K562 (cell line): ENCODE measurements around the gene ARMC8. TPM values are rescaled to one million over a fixed set of nuclear protein-coding genes. Genes with fewer than 3 reads are reported as not detected.

Source experiments
- ATAC-seq: fragments of 200-7000 bp; cut with Tn5 transposase; 3 replicates; pipeline ENCODE4 v1.9.1; 2020; ENCODE audit warnings: moderate library complexity
- BruUV-seq: library from RNA; stranded (reverse); fragments of 400-500 nt; replicated peaks from 2 replicates; lab custom pipeline; 2021; lab: Mats Ljungman, UMichigan
- CTCF ChIA-PET: fragments of 300-600 bp; formaldehyde crosslinking; extraction: SDS; loops from one replicate; lab custom pipeline; 2021; ENCODE audit warnings: low intra/inter-chr PET ratio; lab: Yijun Ruan, JAX
- POLR2A ChIA-PET: fragments of 300-600, 350-650 bp; sonication (Branson Sonifier 250); formaldehyde crosslinking; extraction: SDS; loops from one replicate; lab custom pipeline; 2021; ENCODE audit warnings: antibody characterized with exemption, inconsistent platforms; lab: Yijun Ruan, JAX
- DNase-seq, 4 experiments: peaks; one replicate each; pipeline versions ENCODE4 v3.0.0 to v3.0.0-alpha.2; 2011 to 2018; ENCODE audit warnings: low spot score in 3 of 4, mixed read lengths in 3 of 4; ENCODE audit errors: extremely low read depth in 1 of 4
- FAIRE-seq: peaks from 2 replicates; lab custom pipeline; 2011; peaks lifted over from hg19 to GRCh38; lab: Jason Lieb, UNC
- H2AFZ ChIP-seq: 2 replicates; pipeline ENCODE4 v1.6.0; 2011; ENCODE audit warnings: low read depth, low read length, control low read depth, inconsistent platforms
- H3K27ac ChIP-seq: fragments of 200-600 bp; 3 replicates; pipeline ENCODE4 v1.8.0; 2011; ENCODE audit warnings: low read depth, mild to moderate bottlenecking, control low read depth, inconsistent platforms, low read length, moderate library complexity, mixed read lengths; ENCODE audit errors: extremely low read depth
- H3K27me3 ChIP-seq, 2 experiments: fragments of 300-600 bp in 1 of 2; 2 replicates in 1 of 2; 3 replicates in 1 of 2; pipeline versions ENCODE4 v1.6.0 to v1.8.0; 2011; ENCODE audit warnings: inconsistent platforms in 2 of 2, low read length in 2 of 2, mild to moderate bottlenecking in 1 of 2, mixed read lengths in 1 of 2, moderate library complexity in 1 of 2; ENCODE audit not compliant: control insufficient read depth in 2 of 2, insufficient read depth in 2 of 2
- H3K36me3 ChIP-seq: fragments of 300-600 bp; 3 replicates; pipeline ENCODE4 v1.8.0; 2011; ENCODE audit warnings: mild to moderate bottlenecking, low read length, inconsistent platforms; ENCODE audit not compliant: control insufficient read depth, insufficient read depth
- H3K4me1 ChIP-seq, 2 experiments: fragments of 200-600 bp in 1 of 2; replicated peaks in 1 of 2; 2 replicates in 1 of 2; 3 replicates in 1 of 2; pipeline versions ENCODE4 v1.5.1 to v1.8.0; 2011; ENCODE audit warnings: inconsistent platforms in 2 of 2, low read length in 2 of 2, mild to moderate bottlenecking in 1 of 2, mixed read lengths in 1 of 2, moderate library complexity in 1 of 2; ENCODE audit not compliant: control insufficient read depth in 2 of 2, insufficient read depth in 2 of 2
- H3K4me2 ChIP-seq: 2 replicates; pipeline ENCODE4 v1.6.1; 2011; ENCODE audit warnings: low read length, control low read depth, inconsistent platforms, mixed read lengths; ENCODE audit not compliant: insufficient read depth
- H3K4me3 ChIP-seq: fragments of 200-600 bp; sonication (generic), shearing (Covaris generic); 2 replicates; pipeline ENCODE4 v1.5.1; 2016; ENCODE audit warnings: control low read depth, inconsistent platforms
- H3K79me2 ChIP-seq: fragments of 200-600 bp; 3 replicates; pipeline ENCODE4 v1.8.0; 2011; ENCODE audit warnings: low read length, inconsistent platforms; ENCODE audit not compliant: control insufficient read depth, insufficient read depth
- H3K9ac ChIP-seq, 2 experiments: 2 replicates each; pipeline versions ENCODE4 v1.6.0 to v1.6.1; 2011; ENCODE audit warnings: low read depth in 2 of 2, low read length in 2 of 2, control low read depth in 1 of 2, inconsistent platforms in 1 of 2, mild to moderate bottlenecking in 1 of 2, mixed read lengths in 1 of 2; ENCODE audit not compliant: insufficient read depth in 1 of 2
- H3K9me1 ChIP-seq: one replicate; pipeline ENCODE4 v1.6.0; 2011; ENCODE audit warnings: inconsistent platforms, mild to moderate bottlenecking, low read length, moderate library complexity; ENCODE audit not compliant: control insufficient read depth, insufficient read depth
- H3K9me3 ChIP-seq: replicated peaks from 2 replicates; pipeline ENCODE4 v1.5.1; 2011; ENCODE audit warnings: low read depth, low read length, inconsistent platforms; ENCODE audit not compliant: control insufficient read depth, insufficient read depth
- H4K20me1 ChIP-seq: replicated peaks from 2 replicates; pipeline ENCODE4 v1.6.1; 2011; ENCODE audit warnings: low read length, inconsistent platforms, mixed read lengths; ENCODE audit not compliant: control insufficient read depth, insufficient read depth
- ATF7 ChIP-seq: fragments of 450-650 bp; IDR thresholded peaks from 2 replicates; pipeline ENCODE4 v1.7.1; 2014; ENCODE audit warnings: mild to moderate bottlenecking, moderate library complexity
- CHD4 ChIP-seq: fragments of 200-600 bp; sonication (generic); IDR thresholded peaks from 3 replicates; pipeline ENCODE4 v1.6.1; 2012; ENCODE audit warnings: low read depth, mild to moderate bottlenecking, mixed read lengths, low read length, inconsistent platforms; ENCODE audit not compliant: insufficient read depth, insufficient replicate concordance, poor library complexity, severe bottlenecking
- DMBX1 ChIP-seq: fragments of 250-450 bp; sonication (Bioruptor Pico); IDR thresholded peaks from 2 replicates; pipeline ENCODE4 v1.8.0; 2022; ENCODE audit warnings: inconsistent platforms, mild to moderate bottlenecking, moderate library complexity, borderline replicate concordance
- ELF2 ChIP-seq: fragments of 250-450 bp; sonication (Bioruptor Pico); IDR thresholded peaks from 2 replicates; pipeline ENCODE4 v1.5.0; 2021; ENCODE audit warnings: mild to moderate bottlenecking
- KAT8 ChIP-seq: fragments of 450-650 bp; IDR thresholded peaks from 2 replicates; pipeline ENCODE4 v1.6.1; 2016; ENCODE audit warnings: low read depth, mild to moderate bottlenecking
- MAFG ChIP-seq: fragments of 450-650 bp; conservative IDR thresholded peaks from 2 replicates; pipeline ENCODE4 v1.6.1; 2016; ENCODE audit warnings: missing genetic modification characterization, missing compliant biosample characterization
- MCM7 ChIP-seq, 2 experiments: fragments of 450-650 bp; IDR thresholded peaks; 2 replicates each; pipeline ENCODE4 v1.6.1; 2016 to 2018
- NCOA4 ChIP-seq: fragments of 450-650 bp; IDR thresholded peaks from 2 replicates; pipeline ENCODE4 v1.6.1; 2018; ENCODE audit warnings: mild to moderate bottlenecking; ENCODE audit not compliant: partially characterized antibody
- NR3C1 ChIP-seq: sonication (generic); formaldehyde crosslinking; IDR thresholded peaks from 2 replicates; pipeline ENCODE4 v1.8.1; 2022; ENCODE audit warnings: missing genetic modification reagents
- POLR3A ChIP-seq: IDR thresholded peaks from 2 replicates; pipeline ENCODE4 v1.6.1; 2011; ENCODE audit warnings: borderline replicate concordance, mild to moderate bottlenecking, moderate library complexity; ENCODE audit not compliant: insufficient read length, insufficient read depth; ENCODE audit errors: extremely low read depth
- SREBF2 ChIP-seq: sonication (generic); formaldehyde crosslinking; IDR thresholded peaks from 2 replicates; pipeline ENCODE4 v1.4.0; 2020; ENCODE audit warnings: mild to moderate bottlenecking, missing genetic modification reagents
- ZC3H11A ChIP-seq: IDR thresholded peaks from 2 replicates; pipeline ENCODE4 v1.6.1; 2012; ENCODE audit warnings: low read depth, low read length, improper control_type of control experiment
- ZFX ChIP-seq: sonication (generic); formaldehyde crosslinking; IDR thresholded peaks from 2 replicates; pipeline ENCODE4 v1.8.0; 2022; ENCODE audit warnings: mild to moderate bottlenecking, missing genetic modification reagents, moderate library complexity
- ZNF143 ChIP-seq: sonication (generic); formaldehyde crosslinking; IDR thresholded peaks from 2 replicates; pipeline ENCODE4 v1.9.0; 2022; ENCODE audit warnings: mild to moderate bottlenecking, missing genetic modification reagents
- ZNF23 ChIP-seq: fragments of 250-450 bp; sonication (Bioruptor Pico); IDR thresholded peaks from 2 replicates; pipeline ENCODE4 v1.4.0; 2020; ENCODE audit warnings: mild to moderate bottlenecking
- ZNF75A ChIP-seq: fragments of 450-650 bp; formaldehyde crosslinking; IDR thresholded peaks from 2 replicates; pipeline ENCODE4 v1.4.0; 2020; ENCODE audit warnings: mild to moderate bottlenecking
- WGBS: fragments of 100-300 bp; shearing (Covaris generic); methylation state at CpG from one replicate; pipeline ENCODE4 v1.1.6; 2016; ENCODE audit warnings: low coverage, mixed read lengths; ENCODE audit not compliant: insufficient coverage; ENCODE audit errors: missing lambda C conversion rate; 5-methylcytosine and 5-hydroxymethylcytosine counted together
- in situ Hi-C: fragments of 300-500 bp; cut with MboI; formaldehyde crosslinking; loops from 4 replicates; pipeline ENCODE4 v1.15.0; 2018; ENCODE audit warnings: inconsistent platforms, mixed read lengths
- intact Hi-C: fragments of 100-400 bp; cut with micrococcal nuclease; formaldehyde crosslinking; loops from 2 replicates; pipeline ENCODE4 v1.14.2; 2022
- polyA plus RNA-seq, 8 experiments: library from polyadenylated mRNA; depleted of rRNA in 4 of 8; stranded (reverse) in 5 of 8; unstranded in 3 of 8; fragments of >200 nt; fragmentation: Nextera tagmentation in 2 of 8; fragmentation: Illumina TruSeq in 1 of 8; extraction: Ambion mirVana in 2 of 8; extraction: Trizol in 1 of 8; gene quantifications; 2 replicates each; pipeline versions ENCODE4 v1.2.1 to v1.2.3, GENCODE V29; 2011 to 2014; ENCODE audit warnings: inconsistent platforms in 1 of 8, missing spikeins in 1 of 8
- total RNA-seq, 7 experiments: library from RNA; depleted of rRNA in 6 of 7; stranded (reverse); fragments of >200 nt in 6 of 7; fragmentation: Illumina TruSeq in 2 of 7; extraction: Trizol in 2 of 7; gene quantifications; 2 replicates each; pipeline versions ENCODE4 v1.2.1 to v1.2.3, GENCODE V29; 2011 to 2021; ENCODE audit warnings: low replicate concordance in 1 of 7
- TF ChIP-seq, protein P1 (sequence below): sonication (generic); formaldehyde crosslinking; IDR thresholded peaks from 2 replicates; pipeline ENCODE4 v1.8.1; 2023; ENCODE audit warnings: mild to moderate bottlenecking, missing genetic modification reagents

The ARMC8 gene
- total and polyA plus RNA-seq, 9 of the 15 experiments (the other 6 are each of a cell fraction or from before 2014, with no cell fraction given): 22.4 to 76.1 (median 37.3) TPM

DNA sequence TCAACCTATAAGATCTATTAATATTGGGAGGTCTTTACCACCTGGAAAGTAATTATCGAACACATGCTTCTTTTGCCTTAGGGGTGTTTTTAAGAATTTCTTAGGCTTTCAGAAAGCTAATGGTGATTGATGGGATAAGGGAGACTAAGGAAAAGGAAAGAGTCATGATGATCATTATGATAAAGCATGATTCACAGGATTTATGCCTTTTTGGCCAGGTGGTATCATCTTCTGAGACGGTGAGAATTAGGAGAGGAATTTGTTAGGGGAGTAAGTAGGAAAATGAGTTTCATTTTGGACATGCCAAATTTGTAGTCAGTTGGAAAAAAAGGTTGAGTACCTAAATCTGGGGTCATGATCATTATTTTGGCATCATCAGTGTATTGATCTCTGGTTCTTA lies 8.9 kb downstream of the ARMC8 start:
- intact Hi-C loops (no loop called here), in situ Hi-C loops (no loop called here)
- no peaks in the 10 kb centered on the region for H3K27me3 ChIP-seq
- H3K9ac ChIP-seq: no peak overlapping the region
- BruUV-seq: no TSS peak
- POLR2A ChIA-PET: no interaction called here
- H4K20me1 ChIP-seq: peaks cover 12% of the 10 kb centered on the region
- H3K9me1 ChIP-seq: no peaks in the 10 kb centered on the region
- H3K4me3 ChIP-seq: no peak overlapping the region
- H3K4me1 ChIP-seq: peaks cover 14 to 24% of the 10 kb centered on the region in 2 experiments
- no peak overlapping the region for H2AFZ ChIP-seq
- ATAC-seq (no peak), FAIRE-seq (no peak), DNase-seq (no peak)
- WGBS: 78% methylated on average over 2 of the region's 2 CpGs
- no peak overlapping the region for H3K4me2 ChIP-seq
- CTCF ChIA-PET: no interaction called here
- H3K79me2 ChIP-seq: peaks cover 90% of the 10 kb centered on the region
- TF ChIP-seq MAFG (tag): no peak
- no peak for TF ChIP-seq NR3C1 (CRISPR knock-in tag)
- no peak for TF ChIP-seq MCM7 (IDR thresholded peaks at IDR 0.05)
- TF ChIP-seq, protein P1, sequence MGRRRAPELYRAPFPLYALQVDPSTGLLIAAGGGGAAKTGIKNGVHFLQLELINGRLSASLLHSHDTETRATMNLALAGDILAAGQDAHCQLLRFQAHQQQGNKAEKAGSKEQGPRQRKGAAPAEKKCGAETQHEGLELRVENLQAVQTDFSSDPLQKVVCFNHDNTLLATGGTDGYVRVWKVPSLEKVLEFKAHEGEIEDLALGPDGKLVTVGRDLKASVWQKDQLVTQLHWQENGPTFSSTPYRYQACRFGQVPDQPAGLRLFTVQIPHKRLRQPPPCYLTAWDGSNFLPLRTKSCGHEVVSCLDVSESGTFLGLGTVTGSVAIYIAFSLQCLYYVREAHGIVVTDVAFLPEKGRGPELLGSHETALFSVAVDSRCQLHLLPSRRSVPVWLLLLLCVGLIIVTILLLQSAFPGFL (CRISPR knock-in tag): no peak
- TF ChIP-seq KAT8: no peak
- TF ChIP-seq CHD4: no peak
- TF ChIP-seq ZNF143 (CRISPR knock-in tag): no peak
- TF ChIP-seq DMBX1 (CRISPR knock-in tag): no peak
- TF ChIP-seq NCOA4: no peak
- no peak for TF ChIP-seq SREBF2
- TF ChIP-seq ZC3H11A: no peak
- no peak for TF ChIP-seq ZNF23 (CRISPR knock-in tag)
- TF ChIP-seq ELF2 (CRISPR knock-in tag): no peak
- TF ChIP-seq ZFX (CRISPR knock-in tag): no peak
- TF ChIP-seq ATF7: no peak
- TF ChIP-seq ZNF75A (CRISPR knock-in tag): no peak
- no peak for TF ChIP-seq POLR3A
- no peaks in the 10 kb centered on the region for H3K9me3 ChIP-seq
- H3K36me3 ChIP-seq: peaks cover 26% of the 10 kb centered on the region
- H3K27ac ChIP-seq: no peak overlapping the region
